Nucleus accumbens (tissue), 56 donors: Measurements from ENCODE around the gene RDM1.
"Not testable (repeated sequence)": the region's sequence is repeated elsewhere in the genome, so short reads cannot be mapped to it uniquely, and the experiment has no call there.

Experiments
- DNase-seq, 56 donors: peaks; one replicate each; lab custom pipeline; 2025; lab: John Stamatoyannopoulos, UW

RDM1 gene

DNA sequence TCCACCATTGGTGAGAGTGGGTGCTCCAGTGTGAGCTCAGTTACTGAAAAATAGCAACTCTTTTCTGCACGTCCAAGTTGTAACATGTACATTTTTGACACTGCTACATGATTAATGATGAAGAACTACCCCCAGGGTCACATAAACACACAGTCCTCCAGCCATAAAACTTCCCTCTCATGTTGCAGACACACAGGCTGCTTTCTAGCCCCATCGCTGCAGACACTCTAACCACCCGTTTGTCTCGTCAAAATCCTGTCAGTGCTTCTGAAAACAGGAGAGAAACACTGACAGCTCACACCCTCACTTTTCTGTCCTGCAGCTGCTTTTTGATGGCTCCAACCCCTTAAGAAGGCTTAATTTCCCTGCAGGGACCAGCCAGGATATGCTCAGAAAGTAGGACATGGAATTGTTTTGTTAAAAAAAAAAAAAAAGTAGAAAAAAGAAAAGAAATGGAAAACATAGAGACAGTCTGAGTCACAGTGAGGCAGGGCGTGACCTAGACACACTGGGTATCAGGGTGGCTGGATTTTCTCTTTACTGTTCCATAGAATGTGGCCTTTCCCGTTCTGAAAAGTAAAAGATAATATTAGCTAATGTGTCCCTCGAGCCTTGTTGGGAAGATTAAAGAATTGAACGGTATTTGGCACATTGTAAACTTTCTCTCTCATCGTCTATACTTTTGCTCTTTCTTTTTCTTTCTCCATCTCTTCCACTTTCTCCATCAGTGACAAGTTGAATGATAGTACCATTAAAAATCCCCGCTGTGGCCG, 29.7 kb downstream of the RDM1 start:
- DNase-seq = no peak

DNA sequence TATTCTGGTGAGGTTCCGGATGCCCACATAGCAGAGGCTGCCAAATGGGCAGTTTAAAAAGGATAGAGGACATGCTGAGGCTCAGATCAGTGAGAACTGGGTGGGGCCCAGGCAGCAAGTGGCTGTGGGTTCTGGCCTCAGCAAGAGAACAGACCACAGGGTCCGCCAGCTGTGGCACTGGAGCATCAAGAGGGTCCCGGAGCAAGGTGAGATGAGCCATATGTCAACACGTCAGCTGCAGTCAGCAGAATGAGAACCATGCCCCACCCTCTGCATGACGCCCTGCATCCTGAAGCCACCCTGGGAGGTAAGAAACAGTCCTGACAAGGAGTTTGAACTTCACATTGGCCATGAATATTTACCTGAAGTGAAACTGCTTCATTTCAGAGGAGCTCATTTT, 30.3 kb downstream of the RDM1 start:
- DNase-seq = no peak

DNA sequence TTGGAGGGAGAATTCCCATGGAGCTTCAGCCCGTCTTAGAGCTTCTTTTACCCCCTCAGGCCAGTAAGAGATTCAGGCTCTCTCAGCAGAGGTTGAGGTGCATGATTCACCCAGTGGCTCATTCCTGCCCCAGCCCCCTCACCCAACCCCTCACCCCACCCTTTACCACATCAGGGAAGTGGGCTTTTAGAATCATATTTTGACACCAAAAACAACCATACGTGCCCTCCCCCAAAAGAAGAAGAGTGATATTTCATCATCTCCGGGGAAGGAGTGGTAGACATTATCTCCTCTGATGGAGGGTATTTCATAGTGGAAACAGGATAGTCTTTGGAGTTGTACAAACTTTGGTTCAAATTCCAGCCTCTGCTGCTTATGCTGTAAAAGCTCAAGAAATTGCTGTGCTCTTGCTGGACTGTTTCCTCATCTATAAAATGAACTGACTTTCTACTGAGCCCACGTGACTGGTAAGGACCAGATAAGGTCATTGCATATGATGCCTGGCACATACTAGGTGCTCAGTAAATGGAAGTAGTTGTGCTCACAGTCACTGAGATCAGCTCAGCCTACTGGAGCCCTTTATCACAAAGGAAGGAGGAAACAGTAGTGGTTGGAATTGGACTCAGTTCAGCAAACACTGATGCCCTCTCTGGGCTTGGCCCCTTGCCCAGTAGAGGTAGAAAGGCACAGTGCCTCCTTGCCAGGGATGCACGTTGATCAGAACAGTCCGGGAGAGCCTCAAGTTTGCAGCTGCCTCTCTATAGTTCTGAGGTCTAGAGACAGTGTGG, 32.1 kb downstream of the RDM1 start:
- DNase-seq = no peak

DNA sequence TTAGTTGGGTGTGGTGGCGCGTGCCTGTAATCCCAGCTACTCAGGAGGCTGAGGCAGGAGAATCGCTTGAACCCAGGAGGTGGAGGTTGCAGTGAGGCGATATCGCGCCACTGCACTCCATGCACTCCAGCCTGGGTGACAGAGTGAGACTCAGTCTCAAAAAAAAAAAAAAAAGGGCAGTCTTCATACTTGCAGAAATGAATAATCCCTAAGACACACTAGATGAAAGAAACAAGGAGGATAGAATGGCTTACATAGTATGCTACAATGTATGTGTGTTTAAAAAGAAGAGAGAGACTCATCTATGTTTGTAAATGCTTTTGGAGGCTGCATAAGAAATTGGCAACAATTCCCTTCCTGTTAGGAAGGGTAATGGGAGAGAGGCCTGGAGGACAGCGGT, 32.8 kb downstream of the RDM1 start:
- not testable (repeated sequence) for DNase-seq

DNA sequence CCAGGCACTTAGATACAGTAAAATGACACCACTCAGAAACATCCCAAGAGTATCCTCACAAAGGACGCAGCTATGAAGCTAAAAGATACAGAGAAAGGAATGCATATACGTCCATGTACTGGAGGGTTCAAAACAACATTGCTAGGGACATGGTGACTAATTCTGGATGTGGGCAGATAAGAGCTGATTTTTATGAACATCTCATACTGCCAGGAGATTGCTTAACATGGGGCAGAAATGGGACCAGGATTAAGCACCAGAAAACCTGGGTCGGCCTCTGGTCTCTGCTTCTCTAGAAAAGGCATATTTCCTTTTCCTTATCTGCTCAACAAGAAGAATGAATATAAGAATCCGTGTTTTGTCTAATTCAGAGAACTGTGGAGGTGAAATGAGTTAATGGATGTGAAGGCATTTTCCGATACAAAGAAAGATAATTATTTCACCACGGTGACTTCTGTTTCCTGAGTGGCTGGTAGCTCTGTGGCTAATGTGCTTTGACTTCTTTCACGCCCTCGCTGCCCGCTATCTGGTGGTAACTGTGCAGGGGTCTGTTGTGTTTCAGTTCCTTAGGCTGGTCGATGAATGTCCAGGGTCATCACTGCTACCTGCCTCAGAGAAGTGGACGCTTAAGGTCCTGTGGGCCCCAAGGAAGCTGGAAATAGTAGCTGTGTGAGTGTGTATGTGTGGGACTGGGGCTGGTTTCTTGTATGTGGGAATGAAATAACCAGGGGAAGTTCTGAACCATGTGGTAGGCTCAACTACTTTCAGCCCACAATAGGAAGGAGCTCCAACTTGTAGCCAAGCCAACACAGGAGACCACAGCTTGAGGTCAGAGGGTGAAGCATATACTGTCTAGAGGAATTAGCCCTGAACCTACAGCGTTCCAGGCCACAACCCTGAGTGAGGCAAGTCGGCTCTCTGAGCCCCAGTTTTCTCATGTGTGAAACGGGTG, 34.7 kb downstream of the RDM1 start:
- DNase-seq = no peak

DNA sequence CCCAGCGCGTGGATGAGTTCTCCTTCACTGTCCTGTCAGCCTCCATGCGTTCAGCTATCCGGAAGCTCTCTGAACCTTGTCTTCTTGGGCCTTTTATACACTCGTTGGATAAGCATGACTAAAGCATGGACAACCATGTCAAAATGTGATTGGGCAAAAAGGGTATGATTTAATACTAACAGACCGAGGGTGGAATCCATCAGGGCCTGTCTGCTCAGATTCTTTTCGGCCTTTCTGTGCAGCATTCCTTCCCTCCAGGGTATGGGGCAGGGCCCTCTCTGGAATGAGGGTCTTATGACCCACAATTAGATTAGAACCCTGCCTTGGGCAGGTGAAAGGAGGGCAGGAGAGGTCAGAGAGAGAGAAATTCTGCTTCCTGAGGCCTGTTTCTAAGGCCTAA, 36.4 kb downstream of the RDM1 start:
- no peak for DNase-seq

DNA sequence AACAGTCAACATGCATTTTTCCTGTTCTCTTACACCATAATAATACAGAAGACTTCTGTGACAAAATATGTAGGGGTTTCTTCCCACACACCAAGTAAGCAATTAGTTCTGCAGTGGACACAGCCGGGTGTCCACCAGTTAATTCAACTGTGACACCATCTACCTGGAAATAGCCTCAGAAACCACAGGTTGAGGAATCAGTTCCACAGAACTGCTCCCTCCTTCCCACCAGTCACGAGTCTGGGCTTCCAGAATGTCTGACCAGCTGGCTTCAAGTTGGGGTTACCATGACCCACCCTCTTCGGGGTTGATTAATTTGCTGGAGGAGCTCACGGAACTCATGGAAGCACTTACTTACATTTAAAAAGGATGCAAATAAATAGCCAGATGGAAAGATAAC, 36.8 kb downstream of the RDM1 start:
- DNase-seq = no peak

DNA sequence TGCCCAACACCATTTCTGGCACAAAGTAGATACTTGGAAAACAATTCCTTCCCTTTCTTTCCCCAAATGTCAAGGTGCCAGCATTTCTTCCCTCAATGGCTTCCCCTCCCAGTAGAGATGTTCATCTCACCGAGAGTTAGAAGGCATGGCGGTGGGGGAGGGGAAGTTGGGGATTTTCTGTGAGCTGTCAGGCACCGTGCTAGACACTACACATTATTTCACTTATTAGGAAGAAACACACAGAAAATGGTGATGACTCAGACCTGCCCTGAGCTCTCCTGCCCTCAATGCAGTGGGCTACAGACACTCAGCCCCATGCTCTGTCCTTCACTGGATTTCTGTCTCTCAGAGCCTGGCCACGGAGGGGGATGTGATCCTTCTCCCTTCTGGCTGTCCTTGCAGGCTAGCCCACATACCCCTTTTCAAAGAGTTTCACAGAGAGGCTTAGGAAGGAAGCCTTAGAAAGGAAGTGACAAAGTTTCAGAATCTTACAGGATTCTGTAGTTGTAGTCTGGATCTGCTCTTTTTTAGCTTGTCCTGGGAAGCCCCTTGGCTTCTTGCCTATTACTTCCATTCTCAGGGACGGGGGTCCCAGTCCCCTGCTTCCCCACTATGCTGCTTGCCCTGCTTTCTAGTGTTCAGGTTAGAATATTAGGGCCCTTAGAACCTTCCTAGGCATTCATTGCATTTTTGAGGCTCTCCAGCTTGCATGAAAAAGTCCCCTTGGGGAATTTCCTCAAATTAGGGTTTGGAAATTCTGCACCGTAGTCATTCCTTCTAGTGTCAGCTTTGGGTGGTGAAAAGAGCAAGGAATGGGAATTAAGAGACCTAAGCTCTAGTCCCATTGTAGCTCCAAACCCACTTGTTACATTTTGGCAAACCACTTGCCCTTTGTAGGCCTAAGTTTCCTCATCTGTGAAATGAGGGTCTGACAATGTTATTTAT, 38.2 kb downstream of the RDM1 start:
- no peak for DNase-seq

DNA sequence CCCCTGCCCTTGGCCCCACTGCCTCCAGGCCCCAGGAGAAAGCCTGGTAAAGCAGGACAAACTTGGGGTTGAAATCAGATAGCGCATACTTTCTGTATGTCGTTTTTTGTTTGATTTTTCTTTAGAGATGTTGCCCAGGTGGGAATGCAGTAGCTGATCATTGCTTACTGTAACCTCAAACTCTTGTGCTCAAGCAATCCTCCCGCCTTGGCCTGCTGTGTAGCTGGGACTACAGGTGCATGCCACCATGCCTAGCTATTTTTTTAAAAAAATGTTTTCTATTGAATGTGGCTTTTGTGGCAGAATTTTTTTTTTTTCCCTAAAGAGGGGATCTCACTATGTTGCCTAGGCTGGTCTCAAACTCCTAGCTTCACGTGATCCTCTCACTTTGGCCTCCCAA, 39.3 kb downstream of the RDM1 start:
- no peak for DNase-seq

DNA sequence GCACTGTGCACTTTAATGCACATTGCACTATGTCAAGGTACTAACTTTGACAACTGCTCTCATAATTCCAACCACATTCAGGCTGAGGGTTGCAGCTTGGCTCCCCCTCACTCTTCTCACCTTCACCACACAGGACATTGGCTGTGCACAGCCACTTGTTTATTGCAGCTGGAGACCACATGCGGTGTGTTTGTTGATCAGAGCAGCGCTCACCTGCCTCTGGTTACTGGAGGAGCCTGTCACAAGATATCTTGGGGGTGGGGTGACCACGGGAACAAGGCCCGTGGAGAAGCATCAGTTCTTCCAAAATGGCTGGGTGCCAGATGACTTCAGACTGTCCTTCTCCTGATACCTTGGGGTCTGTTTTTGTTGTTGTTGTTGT, 39.8 kb downstream of the RDM1 start:
- no peak for DNase-seq

DNA sequence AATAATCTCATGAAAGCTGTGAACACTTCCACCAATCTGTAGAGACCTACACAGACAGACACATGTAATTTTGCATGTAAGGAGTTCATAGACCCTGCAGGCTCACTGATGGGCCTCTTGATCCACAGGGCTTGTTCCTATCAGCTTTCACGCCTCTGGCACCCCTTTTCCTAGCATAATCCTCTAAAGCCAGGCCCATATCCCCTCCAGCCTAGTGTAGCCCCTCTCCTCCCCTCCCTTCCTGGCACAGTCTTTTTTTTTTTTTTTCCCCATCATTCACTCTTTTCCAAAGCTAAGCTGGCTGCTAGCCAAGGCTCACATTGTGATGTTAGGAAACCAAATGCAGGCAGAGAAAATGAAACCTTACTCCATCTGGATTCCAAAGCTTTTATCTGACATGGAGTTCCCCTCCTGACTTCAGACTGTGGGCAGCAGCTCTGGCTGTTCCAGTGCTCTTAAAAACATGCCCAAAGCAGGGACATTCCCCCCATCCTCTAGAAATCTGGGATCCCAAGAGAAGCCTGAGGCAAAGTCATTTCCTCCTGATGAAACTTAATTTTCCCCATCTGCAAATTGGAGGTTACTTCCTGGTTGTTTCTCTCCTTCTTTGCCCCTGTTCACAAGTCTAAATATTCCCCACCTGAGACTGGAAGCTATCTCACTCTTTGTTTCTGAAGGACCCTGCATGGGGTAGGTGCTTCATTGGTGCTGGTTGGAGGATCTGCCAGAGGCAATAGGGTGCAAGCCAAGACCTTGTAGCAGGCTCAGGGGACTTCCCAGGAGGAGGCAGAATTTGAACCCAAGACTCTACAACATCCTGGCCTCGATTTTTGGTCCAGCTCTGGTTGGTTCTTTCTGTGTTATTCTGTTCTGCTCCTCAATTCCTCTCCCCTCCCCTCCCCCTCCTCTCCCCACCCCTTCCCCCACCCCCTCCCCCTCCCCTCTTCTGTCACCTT, 40.5 kb downstream of the RDM1 start:
- DNase-seq = peak in 6 of 56 donors; percentile 1 to 49 (median 3)

DNA sequence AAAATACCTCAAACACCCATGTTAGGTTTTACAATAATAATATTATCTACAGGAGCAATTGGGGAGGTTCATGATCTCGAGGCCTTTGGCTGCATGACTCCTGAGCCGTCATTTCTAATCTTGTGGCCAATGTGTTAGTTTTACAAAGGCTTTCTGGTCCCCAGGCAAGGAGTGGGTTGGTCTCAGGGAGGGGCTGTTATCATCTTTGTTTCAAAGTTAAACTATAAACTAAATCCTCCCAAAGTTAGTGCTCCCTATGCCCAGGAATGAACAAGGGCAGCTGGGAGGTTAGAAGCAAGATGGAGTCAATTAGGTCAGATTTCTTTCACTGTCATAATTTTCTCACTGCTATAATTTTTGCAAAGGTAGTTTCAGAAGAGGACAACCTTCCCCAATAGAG, 41.3 kb downstream of the RDM1 start:
- no peak for DNase-seq

DNA sequence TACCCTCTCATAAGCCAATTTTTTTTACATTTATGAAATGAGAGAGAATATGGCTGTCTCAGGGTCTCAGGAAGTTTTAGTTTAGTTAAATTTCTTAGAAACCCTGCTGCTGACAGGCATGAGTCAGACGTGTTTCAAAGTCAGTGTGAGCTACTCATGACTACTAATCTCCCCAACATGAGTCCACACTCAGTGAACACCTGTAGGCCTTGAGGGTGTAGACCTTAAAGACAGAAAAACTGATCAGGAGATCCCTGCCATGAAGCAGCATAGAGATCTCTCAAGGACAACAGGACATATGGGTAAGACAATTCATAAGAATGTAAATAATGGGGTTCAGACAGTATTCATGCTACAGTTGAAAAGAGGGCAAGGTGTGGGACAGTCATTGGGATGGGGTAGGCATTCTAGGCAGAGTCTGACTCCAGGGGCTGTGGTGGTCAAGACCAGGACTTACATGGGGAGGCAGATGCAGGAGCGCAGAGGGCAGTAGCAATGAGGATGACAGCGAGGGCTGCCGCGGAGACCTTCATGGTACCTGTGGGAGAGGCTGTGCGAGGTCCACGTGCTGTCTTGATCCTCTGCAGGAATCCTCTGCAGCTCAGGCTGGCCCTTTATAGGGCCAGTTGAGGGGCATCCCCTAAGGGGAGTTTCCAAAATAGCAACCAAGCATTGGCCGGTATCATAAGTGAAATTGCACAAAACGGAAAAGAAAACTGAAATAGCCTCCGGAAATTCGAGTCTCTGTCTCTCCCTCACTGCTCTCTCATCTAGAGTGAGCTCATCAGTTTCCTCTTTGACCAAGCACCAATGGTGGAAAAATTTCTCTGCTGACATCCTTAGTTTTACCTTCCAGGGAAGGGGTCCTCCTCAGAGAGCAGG, 50.6 kb downstream of the RDM1 start, which contains the start of gene CCL5:
Gene CCL5, minus strand, starts transcription at position 588 of the 882 bp plus-strand sequence.
- DNase-seq = no peak

DNA sequence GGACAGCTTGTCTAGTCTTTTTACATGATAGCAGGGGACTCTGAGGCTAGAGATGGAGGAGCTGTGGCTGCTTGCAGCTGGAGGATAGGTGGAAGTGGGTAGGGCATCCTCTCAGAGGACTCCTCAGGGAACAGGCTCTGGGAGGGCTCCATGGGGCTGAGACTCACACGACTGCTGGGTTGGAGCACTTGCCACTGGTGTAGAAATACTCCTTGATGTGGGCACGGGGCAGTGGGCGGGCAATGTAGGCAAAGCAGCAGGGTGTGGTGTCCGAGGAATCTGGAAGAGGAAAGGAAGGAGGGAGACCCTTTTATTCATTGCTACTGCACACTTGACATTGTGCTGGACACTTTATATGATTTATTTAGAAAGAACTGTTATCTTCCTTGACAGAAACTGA, 52.2 kb downstream of the RDM1 start:
- DNase-seq = no peak

DNA sequence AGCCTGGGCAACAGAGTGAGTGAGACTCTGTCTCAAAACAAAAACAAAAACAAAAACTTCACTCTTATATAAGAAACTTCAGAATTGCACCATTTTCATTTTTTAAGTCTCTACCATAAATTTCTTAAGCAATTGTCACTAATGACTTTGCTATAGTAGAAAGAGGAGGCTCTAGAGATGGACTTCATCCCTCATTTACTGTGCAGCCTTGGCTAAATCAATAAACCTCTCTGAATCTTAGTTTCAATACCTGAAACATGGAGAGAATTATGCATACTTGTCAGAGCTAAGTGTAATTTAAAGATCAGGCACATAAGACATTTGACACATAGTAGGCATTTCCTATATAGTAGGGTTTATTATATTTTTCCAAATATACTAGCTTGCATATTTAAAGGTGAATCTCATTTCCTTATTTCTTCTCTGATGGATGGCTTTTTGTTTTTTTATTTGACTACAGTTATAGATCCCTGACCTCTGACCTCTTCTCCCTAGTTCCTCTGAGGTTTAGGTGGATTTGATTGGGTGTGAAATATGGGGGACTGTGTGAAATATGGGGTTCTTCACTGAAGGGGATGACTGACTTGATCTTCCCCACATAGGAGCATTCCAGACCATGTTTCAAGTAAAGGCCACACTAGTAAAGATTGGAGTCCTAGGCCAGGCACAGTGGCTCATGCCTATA, 53.1 kb downstream of the RDM1 start:
- no peak for DNase-seq

DNA sequence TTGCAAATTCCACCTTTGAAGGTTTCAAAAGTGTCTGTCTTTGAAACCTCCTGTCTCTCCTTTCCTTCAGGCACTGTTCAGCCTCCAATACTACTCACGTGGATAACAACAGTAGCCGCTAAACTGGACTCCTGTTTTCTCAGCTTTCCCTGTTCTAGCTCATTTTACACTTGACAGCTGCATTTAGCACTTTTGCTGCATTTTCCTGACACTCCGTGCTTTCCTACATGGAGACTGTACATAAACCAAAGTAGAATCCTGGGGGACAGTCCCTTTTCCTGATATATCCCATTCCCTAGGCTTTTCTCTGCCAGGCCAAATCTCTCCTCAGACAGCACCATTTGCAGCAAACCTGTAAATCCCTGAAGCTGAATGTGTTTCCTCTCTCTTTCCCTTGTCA, 54.0 kb downstream of the RDM1 start:
- no peak for DNase-seq

DNA sequence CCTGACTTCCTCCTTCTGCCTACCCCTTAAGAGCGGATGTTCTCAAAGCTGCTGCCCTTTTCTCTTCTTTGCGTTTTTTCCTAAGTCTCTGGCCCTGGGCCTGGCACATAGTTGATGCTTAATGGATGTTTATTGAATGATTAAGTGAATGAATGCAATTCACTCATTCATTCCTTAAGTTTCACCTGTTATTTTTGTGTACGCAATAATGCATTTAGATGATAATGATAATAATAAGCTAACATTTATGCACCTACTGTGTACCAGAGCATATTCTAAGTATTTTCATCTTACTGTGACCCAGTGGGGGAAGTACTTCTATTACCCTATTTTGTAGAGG, 54.8 kb downstream of the RDM1 start:
- no peak for DNase-seq
